Amniotic stem cell (primary cell): Measurements from ENCODE around the gene GOLGA1.
"Not testable (repeated sequence)": the region's sequence is repeated elsewhere in the genome, so short reads cannot be mapped to it uniquely, and the experiment has no call there.

Source experiments
- DNase-seq: peaks from one replicate; lab custom pipeline; 2025; lab: John Stamatoyannopoulos, UW

Gene GOLGA1, protein sequence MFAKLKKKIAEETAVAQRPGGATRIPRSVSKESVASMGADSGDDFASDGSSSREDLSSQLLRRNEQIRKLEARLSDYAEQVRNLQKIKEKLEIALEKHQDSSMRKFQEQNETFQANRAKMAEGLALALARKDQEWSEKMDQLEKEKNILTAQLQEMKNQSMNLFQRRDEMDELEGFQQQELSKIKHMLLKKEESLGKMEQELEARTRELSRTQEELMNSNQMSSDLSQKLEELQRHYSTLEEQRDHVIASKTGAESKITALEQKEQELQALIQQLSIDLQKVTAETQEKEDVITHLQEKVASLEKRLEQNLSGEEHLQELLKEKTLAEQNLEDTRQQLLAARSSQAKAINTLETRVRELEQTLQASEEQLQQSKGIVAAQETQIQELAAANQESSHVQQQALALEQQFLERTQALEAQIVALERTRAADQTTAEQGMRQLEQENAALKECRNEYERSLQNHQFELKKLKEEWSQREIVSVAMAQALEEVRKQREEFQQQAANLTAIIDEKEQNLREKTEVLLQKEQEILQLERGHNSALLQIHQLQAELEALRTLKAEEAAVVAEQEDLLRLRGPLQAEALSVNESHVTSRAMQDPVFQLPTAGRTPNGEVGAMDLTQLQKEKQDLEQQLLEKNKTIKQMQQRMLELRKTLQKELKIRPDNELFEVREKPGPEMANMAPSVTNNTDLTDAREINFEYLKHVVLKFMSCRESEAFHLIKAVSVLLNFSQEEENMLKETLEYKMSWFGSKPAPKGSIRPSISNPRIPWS

DNA sequence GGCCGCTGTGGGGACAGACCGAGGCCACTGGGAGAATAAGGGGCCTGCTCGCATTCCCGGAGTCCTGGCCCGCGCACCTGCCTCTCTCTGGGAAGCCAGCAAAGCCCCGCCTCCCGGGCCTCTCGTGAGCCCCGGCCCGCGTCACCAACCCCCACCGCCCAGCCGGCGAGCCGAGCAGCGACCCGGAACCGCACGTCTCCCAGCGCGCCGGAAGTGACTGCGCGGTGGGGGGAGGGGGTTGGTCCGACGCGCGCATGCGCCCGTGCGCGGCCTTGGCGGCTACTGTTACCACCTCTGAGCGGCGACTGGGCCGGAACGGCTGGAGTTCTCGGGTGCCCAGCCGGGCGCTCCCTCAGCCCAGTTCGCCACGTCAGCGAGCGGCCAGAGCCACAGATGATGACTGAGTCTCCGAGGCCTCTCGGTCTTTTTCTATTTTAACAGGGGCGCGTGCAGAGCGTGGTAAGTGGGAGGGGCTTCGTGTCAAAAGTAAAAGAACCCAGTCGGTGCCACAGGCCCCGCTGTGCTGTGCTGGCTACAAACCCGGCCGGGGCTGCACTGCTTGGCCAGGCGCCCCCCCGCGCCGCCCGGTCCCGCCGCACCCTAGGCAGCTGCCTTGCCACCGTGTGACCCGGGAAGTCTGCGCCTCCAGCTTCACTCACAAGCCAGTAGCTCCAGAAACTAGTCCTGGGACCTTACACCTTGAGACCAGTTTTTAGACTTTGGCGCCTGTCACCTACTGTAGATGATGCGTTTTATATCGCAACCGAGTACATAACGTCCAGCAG lies at the start of gene GOLGA1:
GOLGA1 (minus strand) TSS at position 190 of the 785 bp plus-strand sequence. CDS start 2,372 bp downstream, outside the sequence.
- DNase-seq, result peak; percentile 78

DNA sequence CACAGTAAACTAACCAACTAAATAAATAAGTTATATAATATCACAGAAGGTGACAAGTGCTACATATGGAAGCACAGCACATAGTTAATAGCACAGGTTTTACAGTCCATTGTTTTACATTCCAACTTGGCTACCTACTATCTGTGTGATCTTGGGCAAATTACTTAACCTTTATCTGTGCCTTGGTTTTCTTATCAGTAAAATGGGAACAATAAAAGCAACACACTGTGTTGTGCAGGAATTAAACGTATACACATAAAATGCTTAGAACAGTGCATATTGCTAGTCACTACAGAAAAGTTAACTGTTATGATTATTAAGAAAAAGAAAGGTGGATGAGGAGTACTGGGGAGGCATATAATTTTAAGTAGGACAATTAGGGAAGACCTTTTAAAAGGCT lies 42.8 kb upstream of the GOLGA1 start:
- no peak for DNase-seq

DNA sequence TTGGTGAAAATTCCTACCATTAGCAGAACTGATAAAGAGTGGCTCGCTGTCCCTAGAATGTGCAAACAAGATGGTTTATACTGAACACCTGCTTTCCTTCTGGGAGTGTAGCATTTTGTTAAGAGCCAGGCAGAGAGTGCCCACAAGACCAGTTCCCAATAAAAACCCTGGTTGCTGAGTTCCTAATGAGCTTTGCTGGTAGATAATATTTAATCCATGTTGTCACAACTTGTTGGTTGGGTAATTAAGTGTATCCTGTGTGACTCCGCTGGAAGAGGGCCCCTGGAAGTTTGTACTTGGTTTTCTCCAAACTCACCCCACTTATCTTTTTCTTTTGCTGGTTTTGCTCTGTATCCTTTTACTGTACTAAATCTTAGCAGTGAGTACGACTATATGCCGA lies 39.5 kb upstream of the GOLGA1 start:
- no peak for DNase-seq

GRCh38 chr9:124975131-124975530 lies 34.2 kb upstream of the GOLGA1 start:
- no peak for DNase-seq

GRCh38 chr9:124973807-124974206 lies 32.9 kb upstream of the GOLGA1 start:
- DNase-seq, result no peak

- no peak for DNase-seq
Measured at GRCh38 chr9:124972241-124972770, 31.4 kb upstream of the GOLGA1 start.

GRCh38 chr9:124969401-124969800 lies 28.5 kb upstream of the GOLGA1 start:
- DNase-seq, result no peak

DNA sequence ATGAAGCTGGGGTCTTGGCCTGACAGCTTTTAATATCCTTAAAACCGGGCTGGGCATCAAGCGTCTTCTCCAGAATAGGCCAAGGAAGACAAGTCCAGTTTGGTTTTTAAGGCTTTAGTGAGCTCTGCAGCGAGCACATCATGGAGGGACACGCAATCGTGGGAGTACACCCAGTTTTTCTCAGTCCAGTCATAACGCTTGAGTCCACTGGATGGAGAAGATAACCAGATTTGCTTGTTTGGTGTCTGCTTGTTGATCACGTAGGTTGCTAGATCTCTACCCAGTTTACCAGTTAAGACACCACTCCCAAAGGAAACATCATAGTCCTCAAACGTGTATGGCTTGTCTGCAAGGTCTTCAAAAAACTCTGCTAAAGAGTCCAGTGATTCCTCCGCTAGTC lies 27.4 kb upstream of the GOLGA1 start:
- DNase-seq, result no peak

GRCh38 chr9:124965775-124966568 lies 25.1 kb upstream of the GOLGA1 start:
- not testable (repeated sequence) for DNase-seq

DNA sequence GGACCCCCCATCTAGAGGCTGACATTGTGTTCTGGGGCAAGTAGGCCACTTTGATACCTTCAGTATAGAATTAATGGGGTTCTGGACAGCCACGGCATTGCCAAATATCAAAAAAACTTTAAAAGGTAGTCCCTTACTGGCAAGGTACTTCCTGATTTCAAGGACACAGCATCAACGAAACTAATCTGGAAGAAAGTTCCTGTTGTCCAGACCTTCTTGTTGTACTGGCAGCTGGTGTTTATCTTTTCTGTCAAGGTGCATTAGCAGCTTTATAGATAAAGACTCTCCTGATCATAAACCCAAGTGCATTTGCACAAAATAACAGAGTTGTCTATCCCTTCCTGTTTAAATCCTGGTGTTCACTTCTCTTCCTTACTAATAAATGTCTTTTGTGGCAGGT lies 23.7 kb upstream of the GOLGA1 start:
- DNase-seq, result no peak

GRCh38 chr9:124964056-124964455 lies 23.2 kb upstream of the GOLGA1 start:
- no peak for DNase-seq

DNA sequence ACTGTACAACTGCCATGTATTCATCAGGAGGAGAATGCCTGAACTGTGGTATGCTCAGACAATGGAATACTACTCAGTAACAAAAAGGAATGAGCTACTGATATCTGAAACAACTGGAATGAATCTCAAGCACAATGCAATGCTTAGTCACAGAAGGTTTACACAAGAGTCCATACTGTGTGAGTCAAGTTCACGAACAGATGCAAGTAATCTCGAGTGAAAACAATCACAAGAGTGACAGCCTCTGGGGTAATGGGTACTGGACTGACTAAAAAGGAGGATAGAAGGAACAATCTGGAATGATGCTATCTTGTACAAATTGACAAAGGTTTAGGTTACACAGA lies 19.5 kb upstream of the GOLGA1 start:
- DNase-seq, result no peak

DNA sequence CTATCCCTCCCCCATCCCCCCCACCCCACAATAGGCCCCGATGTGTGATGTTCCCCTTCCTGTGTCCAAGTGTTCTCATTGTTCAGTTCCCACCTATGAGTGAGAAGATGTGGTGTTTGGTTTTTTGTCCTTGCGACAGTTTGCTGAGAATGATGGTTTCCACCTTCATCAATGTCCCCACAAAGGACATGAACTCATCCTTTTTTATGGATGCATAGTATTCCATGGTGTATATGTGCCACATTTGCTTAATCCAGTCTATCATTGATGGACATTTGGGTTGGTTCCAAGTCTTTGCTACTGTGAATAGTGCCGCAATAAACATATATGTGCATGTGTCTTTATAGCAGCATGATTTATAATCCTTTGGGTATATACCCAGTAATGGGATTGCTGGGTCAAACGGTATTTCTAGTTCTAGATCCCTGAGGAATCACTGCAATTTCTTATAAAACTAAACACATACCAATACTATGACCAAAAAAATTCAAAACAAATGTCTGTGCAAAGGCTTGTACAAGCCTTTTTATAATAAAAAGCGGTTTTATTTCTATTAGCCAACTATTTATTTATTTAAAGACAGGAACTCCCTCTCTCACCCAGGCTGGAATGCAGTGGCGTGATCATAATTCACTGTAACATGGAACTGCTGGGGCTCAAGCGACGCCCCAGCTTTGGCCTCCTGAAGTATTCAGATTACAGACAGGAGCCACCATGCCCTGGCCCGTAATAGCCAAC lies 19.0 kb upstream of the GOLGA1 start:
- DNase-seq, result not testable (repeated sequence)

GRCh38 chr9:124954255-124954654 lies 13.4 kb upstream of the GOLGA1 start:
- no peak for DNase-seq

- no peak for DNase-seq
Measured at GRCh38 chr9:124950050-124950718, 9.3 kb upstream of the GOLGA1 start.

GRCh38 chr9:124949387-124949786 lies 8.5 kb upstream of the GOLGA1 start:
- DNase-seq, result no peak

- DNase-seq, result no peak
Measured at GRCh38 chr9:124947727-124948391, 7.0 kb upstream of the GOLGA1 start.

GRCh38 chr9:124946167-124946566 lies 5.3 kb upstream of the GOLGA1 start:
- no peak for DNase-seq

DNA sequence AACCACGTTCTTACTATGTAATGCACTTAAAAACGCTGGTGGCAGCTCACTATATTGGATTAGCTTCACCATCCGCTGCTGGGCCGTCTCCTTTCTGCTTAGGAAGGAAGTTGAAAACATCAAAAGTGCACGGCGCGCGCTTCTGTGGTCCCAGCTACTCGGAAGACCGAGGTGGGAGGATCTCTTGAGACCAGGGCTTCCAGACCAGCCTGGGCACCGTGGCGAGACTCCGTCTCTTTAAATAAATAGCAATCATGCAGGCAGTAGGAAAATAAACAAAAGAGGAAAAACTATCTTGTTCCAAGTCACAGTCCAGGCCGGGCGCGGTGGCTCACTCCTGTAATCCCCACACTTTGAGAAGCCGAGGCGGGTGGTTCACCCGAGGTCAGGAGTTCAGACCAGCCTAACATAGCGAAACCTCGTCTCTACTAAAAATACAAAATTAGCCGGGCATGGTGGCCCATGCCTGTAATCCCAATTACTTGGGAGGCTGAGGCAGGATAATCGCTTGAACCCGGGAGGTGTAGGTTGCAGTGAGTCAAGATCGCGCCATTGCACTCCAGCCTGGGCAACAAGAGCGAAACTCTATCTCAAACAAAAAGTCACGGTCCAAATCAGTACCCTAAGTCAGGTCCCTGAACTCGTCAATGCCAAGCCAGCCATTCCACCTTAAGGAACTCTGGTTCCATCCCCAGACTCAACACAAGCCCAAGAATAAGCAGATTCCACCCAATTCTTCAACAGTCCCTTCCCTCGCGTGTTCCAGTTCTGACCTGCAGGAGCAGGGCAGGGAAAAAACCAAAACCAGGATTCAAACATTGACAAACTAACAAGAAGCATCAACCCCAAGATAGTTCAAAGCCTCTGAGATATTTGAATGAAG lies 1.0 kb upstream of the GOLGA1 start:
- no peak for DNase-seq
